Esophagus squamous epithelium (tissue), 5 donors: ENCODE results near the gene TFAM. TPM values are rescaled to one million over a fixed set of nuclear protein-coding genes. Genes with fewer than 3 reads are reported as not detected.

Experiments used
- DNase-seq: peaks from one replicate; lab custom pipeline; 2025; lab: John Stamatoyannopoulos, UW
- H3K27ac ChIP-seq, 4 donors: fragments of 200-600 bp; sonication (generic); one replicate each; pipeline ENCODE4 v1.5.1; 2016 to 2019; ENCODE audit warnings: mild to moderate bottlenecking in 1 of 4
- H3K27me3 ChIP-seq, 4 donors: fragments of 200-600 bp; sonication (generic); 1 replicate in 3 of 4; 2 replicates in 1 of 4; pipeline versions ENCODE4 v1.5.1 to v1.6.0; 2017 to 2021; ENCODE audit warnings: antibody characterized with exemption in 1 of 4
- H3K36me3 ChIP-seq, 3 donors: fragments of 200-600 bp; sonication (generic); one replicate each; pipeline ENCODE4 v1.5.1; 2016 to 2019
- H3K4me1 ChIP-seq, 3 donors: fragments of 200-600 bp; sonication (generic); one replicate each; pipeline ENCODE4 v1.5.1; 2017 to 2019
- H3K4me3 ChIP-seq, 4 donors: fragments of 200-600 bp; sonication (generic); 1 replicate in 3 of 4; 2 replicates in 1 of 4; pipeline ENCODE4 v1.5.1; 2016 to 2019; ENCODE audit warnings: mild to moderate bottlenecking in 2 of 4, moderate library complexity in 1 of 4
- H3K9me3 ChIP-seq, 3 donors: fragments of 200-600 bp; sonication (generic); one replicate each; pipeline ENCODE4 v1.5.1; 2016 to 2019
- POLR2A ChIP-seq, 4 donors: fragments of 450-650 bp; IDR thresholded peaks; one replicate each; pipeline ENCODE4 v1.6.1; 2017; ENCODE audit warnings: antibody characterized with exemption in 4 of 4, mild to moderate bottlenecking in 4 of 4, moderate library complexity in 3 of 4
- WGBS, 2 donors: methylation state at CpG; one replicate each; pipeline ENCODE4 v1.1.5; 2018; 5-methylcytosine and 5-hydroxymethylcytosine counted together
- intact Hi-C: fragments of 100-400 bp; cut with DNase I; formaldehyde crosslinking; loops from one replicate; pipeline ENCODE4 v1.15.0; 2022
- total RNA-seq, 4 donors: library from RNA; depleted of rRNA; stranded (reverse); fragments of >200 nt; gene quantifications; one replicate each; pipeline ENCODE4 v1.1.0, GENCODE V29; 2016
- TF ChIP-seq, protein P1 (sequence below), 6 experiments: fragments of 450-650 bp in 4 of 6; fragments of 200-600 bp in 2 of 6; sonication (generic) in 2 of 6; IDR thresholded peaks; one replicate each; pipeline ENCODE4 v1.5.1; 2016 to 2019; ENCODE audit warnings: antibody characterized with exemption in 6 of 6, mild to moderate bottlenecking in 4 of 6, moderate library complexity in 4 of 6
- donor health status: DM: yes; HTN: yes; CAD: no.

The TFAM gene
- total RNA-seq, 4 donors from 2014 or later, result 7.2 to 32.8 (median 19.0) TPM

DNA sequence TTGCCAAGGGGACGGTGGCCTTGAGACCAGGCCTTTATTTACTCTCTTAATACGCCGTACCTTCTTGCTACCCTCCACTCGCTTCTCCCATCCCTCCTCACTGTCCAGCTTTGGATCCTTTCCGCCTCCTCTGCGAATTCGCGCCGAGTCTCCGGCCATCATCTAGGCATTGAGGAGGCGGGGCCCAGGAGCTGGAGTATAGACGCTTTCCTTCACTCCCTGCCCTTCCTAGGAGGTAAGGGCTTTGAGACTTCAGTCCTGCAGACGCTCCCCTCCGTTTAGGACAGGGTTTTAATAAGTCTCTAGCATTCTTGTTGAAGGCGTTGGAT lies 538 bp downstream of the TFAM start:
- H3K4me1 ChIP-seq, result peaks cover 0 to 30% (median 21%) of the 10 kb centered on the region in 3 donors
- peak overlapping the region; percentile 70 to 95 (median 88) for H3K4me3 ChIP-seq
- H3K36me3 ChIP-seq, result peaks cover 0 to 40% (median 13%) of the 10 kb centered on the region in 3 donors
- H3K27ac ChIP-seq, result peak overlapping the region; percentile 81 to 93 (median 91)
- no peaks in the 10 kb centered on the region for H3K9me3 ChIP-seq
- TF ChIP-seq, protein P1, sequence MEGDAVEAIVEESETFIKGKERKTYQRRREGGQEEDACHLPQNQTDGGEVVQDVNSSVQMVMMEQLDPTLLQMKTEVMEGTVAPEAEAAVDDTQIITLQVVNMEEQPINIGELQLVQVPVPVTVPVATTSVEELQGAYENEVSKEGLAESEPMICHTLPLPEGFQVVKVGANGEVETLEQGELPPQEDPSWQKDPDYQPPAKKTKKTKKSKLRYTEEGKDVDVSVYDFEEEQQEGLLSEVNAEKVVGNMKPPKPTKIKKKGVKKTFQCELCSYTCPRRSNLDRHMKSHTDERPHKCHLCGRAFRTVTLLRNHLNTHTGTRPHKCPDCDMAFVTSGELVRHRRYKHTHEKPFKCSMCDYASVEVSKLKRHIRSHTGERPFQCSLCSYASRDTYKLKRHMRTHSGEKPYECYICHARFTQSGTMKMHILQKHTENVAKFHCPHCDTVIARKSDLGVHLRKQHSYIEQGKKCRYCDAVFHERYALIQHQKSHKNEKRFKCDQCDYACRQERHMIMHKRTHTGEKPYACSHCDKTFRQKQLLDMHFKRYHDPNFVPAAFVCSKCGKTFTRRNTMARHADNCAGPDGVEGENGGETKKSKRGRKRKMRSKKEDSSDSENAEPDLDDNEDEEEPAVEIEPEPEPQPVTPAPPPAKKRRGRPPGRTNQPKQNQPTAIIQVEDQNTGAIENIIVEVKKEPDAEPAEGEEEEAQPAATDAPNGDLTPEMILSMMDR (IDR thresholded peaks at IDR 0.05), result no peak
- no peak for TF ChIP-seq POLR2A (IDR thresholded peaks at IDR 0.05)
- 1% methylated on average over 15 of the region's 15 CpGs for WGBS, 2 donors
- no peak for DNase-seq
- intact Hi-C loops, result no loop called here
- H3K27me3 ChIP-seq, result no peaks in the 10 kb centered on the region

DNA sequence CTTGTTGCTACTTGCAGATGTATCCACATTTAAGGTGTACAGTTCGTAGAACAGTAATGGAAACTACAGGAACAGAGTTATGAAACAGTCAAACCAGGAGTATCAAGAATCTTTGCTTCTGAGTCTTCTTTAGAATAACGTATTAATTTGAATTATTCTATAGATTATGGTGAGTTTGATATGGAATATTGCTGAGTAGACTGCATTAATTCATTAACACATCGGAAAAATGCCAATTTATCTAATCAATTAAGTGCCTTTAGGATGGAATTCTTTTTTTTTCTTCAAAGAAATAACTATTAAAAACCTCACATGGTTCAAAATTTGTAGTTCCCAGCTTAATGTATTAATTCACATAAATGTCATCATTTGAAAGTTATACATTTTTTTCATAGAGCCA lies 3.8 kb downstream of the TFAM start:
- WGBS, 2 donors, result 91 to 94% methylated on average over 3 of the region's 3 CpGs
- Histone ChIP-seq H3K27me3 (no peaks in the 10 kb centered on the region), H3K4me3 (no peak overlapping the region), H3K4me1 (peaks cover 0 to 28% (median 20%) of the 10 kb centered on the region in 3 donors), H3K27ac (no peak overlapping the region), H3K9me3 (no peaks in the 10 kb centered on the region), H3K36me3 (peaks cover 0 to 70% (median 24%) of the 10 kb centered on the region in 3 donors)
- intact Hi-C loops, result no loop called here
- TF ChIP-seq, protein P1 (IDR thresholded peaks at IDR 0.05), result no peak
- no peak for TF ChIP-seq POLR2A (IDR thresholded peaks at IDR 0.05)
- no peak for DNase-seq

DNA sequence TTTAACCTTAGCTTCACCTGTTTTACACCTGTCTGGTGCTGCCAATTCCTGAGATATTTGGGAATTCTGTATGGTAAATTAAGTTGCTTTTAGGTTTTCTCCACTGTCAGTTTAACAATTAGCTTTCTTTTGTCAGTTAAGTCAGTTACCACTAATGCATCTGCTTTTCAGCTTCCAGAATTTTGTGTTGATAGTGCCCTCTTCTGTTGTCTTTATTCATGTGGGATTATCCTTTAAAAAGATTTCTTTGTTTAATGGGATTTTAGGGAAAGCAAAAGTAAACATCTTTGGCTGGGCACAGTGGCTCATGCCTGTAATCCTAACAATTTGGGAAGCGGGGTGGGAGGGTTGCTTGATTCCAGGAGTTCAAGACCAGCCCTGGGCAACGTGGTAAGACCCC lies 8.1 kb downstream of the TFAM start:
- intact Hi-C loops, result no loop called here
- no peak for DNase-seq
- TF ChIP-seq POLR2A (IDR thresholded peaks at IDR 0.05), result no peak
- TF ChIP-seq, protein P1 (IDR thresholded peaks at IDR 0.05), result no peak
- Histone ChIP-seq H3K27me3 (no peaks in the 10 kb centered on the region), H3K4me3 (no peak overlapping the region), H3K9me3 (no peaks in the 10 kb centered on the region), H3K36me3 (peaks cover 0 to 98% (median 37%) of the 10 kb centered on the region in 3 donors), H3K4me1 (no peaks in the 10 kb centered on the region), H3K27ac (no peak overlapping the region)
- WGBS, 2 donors, result 68 to 75% methylated on average over 2 of the region's 2 CpGs

DNA sequence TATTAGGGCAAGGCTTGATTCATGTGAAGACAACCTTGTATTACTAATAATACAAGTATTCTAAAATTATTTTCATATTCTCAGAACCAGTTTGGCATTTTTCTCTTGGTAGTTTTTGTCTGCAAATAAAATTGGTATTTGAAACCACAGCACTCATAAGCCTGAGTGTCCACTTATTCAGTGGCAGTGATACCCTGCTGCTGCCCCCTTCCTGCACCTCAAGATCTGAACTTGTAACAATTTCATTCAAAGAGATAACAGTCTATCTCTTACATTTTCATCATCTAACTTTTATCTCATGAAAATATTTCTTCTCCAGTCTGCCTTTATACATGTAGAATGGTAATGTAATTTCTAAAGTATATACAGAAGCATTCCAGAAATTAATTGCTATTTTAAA lies 9.3 kb downstream of the TFAM start:
- Histone ChIP-seq H3K27me3 (no peaks in the 10 kb centered on the region), H3K4me3 (no peak overlapping the region), H3K4me1 (no peaks in the 10 kb centered on the region), H3K9me3 (no peaks in the 10 kb centered on the region), H3K27ac (no peak overlapping the region), H3K36me3 (peaks cover 0 to 88% (median 36%) of the 10 kb centered on the region in 3 donors)
- intact Hi-C loops, result no loop called here
- DNase-seq, result no peak
- TF ChIP-seq, protein P1 (IDR thresholded peaks at IDR 0.05), result no peak
- no peak for TF ChIP-seq POLR2A (IDR thresholded peaks at IDR 0.05)

DNA sequence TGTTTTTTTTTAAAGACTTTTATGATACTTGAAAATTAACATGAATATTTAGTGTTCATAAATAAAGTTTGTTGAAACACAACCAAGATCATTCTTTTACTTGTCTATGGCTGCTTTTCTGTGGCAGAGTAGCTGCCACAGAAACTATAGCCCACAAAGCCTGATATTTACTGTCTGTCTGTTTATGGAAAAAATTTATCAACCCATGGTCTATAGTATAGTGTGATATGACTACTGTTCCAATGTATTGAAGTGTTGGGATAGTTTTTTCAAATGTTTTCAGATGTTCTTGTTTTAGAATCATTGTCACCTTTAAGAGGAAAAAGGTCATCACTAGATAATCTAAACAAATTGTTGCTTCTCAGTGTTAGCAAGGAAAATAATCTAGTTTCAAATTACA lies 10.8 kb downstream of the TFAM start:
- DNase-seq, result no peak
- intact Hi-C loops, result no loop called here
- TF ChIP-seq POLR2A (IDR thresholded peaks at IDR 0.05), result no peak
- TF ChIP-seq, protein P1 (IDR thresholded peaks at IDR 0.05), result no peak
- Histone ChIP-seq H3K27me3 (no peaks in the 10 kb centered on the region), H3K4me1 (no peaks in the 10 kb centered on the region), H3K27ac (no peak overlapping the region), H3K4me3 (no peak overlapping the region), H3K36me3 (peaks cover 0 to 72% (median 20%) of the 10 kb centered on the region in 3 donors), H3K9me3 (no peaks in the 10 kb centered on the region)
